ENCODE results near the gene PPP2R2D.

Gene PPP2R2D

GRCh38 chr10:131959841-131960240 lies 59.0 kb downstream of the PPP2R2D start:
- in situ Hi-C loops (cut with HindIII; ENCODE audit: low pct_ligation_motif_present, low pct_unique_long_range_greater_than_20kb, low sequenced_read_pairs): no loop called here
- DNase-seq: no peak

- no peak for DNase-seq
- in situ Hi-C loops (cut with HindIII; ENCODE audit: low pct_ligation_motif_present, low pct_unique_long_range_greater_than_20kb, low sequenced_read_pairs): no loop called here
These were observed 59.8 kb downstream of the PPP2R2D start for GRCh38 chr10:131960631-131961046.

GRCh38 chr10:131961047-131961776 lies 60.4 kb downstream of the PPP2R2D start:
- in situ Hi-C loops (cut with HindIII; ENCODE audit: low pct_ligation_motif_present, low pct_unique_long_range_greater_than_20kb, low sequenced_read_pairs): no loop called here
- no peak for DNase-seq

- DNase-seq: no peak
- in situ Hi-C loops (cut with HindIII; ENCODE audit: low pct_ligation_motif_present, low pct_unique_long_range_greater_than_20kb, low sequenced_read_pairs): no loop called here
These were observed 61.2 kb downstream of the PPP2R2D start for GRCh38 chr10:131961777-131962662.

DNA sequence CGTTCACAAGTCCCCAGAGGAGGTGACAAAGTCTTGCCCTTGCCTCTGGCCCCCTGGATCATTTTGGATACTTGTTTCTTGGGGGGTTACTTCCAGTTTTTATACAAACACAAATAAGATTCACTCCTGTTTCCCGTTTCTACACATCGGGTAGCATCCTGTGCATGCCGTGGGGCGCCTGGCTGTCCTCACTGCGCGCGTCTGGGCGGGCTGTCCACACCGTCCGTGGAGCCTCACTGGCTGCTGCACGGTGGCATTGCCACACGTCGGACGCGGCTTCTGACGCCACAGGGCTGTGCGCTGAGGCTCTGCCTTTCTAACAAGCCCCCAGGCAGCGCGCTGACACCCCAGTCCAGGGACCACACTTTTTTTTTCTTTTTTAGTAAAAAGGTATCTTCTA lies 62.5 kb downstream of the PPP2R2D start:
- in situ Hi-C loops (cut with HindIII; ENCODE audit: low pct_ligation_motif_present, low pct_unique_long_range_greater_than_20kb, low sequenced_read_pairs): no loop called here

GRCh38 chr10:131963811-131964210 lies 63.0 kb downstream of the PPP2R2D start:
- in situ Hi-C loops (cut with HindIII; ENCODE audit: low pct_ligation_motif_present, low pct_unique_long_range_greater_than_20kb, low sequenced_read_pairs): no loop called here
- DNase-seq: no peak

More for the DNA sequence above, 62.5 kb downstream of the PPP2R2D start:
- DNase-seq: no peak

DNA sequence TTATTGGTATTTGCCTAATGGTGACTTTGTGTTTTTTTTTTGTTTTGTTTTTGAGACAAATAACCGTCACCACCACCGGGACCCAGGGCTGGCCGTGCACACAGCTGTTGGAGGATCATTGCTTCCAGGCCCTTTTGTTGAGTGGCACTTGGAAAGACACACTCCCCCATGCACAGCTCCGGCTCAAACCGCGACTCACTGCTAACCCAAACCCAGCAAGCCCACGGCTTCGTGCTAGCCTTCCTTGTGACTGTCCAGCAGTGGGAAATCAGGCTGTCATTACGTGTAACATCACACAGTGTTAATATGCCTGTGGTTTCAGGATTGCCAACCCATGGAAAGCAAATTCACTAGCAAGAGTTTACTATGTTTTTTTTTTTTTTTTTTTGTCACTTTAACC lies 63.5 kb downstream of the PPP2R2D start:
- DNase-seq: no peak
- in situ Hi-C loops (cut with HindIII; ENCODE audit: low pct_ligation_motif_present, low pct_unique_long_range_greater_than_20kb, low sequenced_read_pairs): no loop called here

DNA sequence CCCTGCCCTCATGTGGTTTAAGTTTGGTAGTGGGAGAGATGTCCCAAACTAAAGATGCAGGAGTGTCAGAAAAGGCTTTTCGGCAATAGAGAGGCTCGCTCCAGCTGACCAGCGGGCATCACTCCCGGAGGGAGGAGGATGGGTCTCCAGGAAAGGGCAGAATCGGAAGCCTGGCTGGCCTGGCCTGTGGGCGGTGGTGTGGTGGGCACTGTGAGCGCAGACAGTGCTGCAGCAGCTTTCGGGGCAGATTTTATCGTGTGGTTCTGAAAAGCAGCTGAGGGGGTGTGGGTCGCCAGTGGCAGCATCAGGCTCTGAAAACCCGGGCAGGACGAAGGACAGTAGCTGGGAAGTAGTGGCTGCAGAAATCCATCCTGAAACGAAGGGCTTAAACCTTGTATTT lies 68.1 kb downstream of the PPP2R2D start:
- in situ Hi-C loops (cut with HindIII; ENCODE audit: low pct_ligation_motif_present, low pct_unique_long_range_greater_than_20kb, low sequenced_read_pairs): no loop called here
- no peak for DNase-seq

- in situ Hi-C loops (cut with HindIII; ENCODE audit: low pct_ligation_motif_present, low pct_unique_long_range_greater_than_20kb, low sequenced_read_pairs): no loop called here
These were observed 70.1 kb downstream of the PPP2R2D start for GRCh38 chr10:131970946-131971345.

GRCh38 chr10:131971591-131971990 lies 70.8 kb downstream of the PPP2R2D start:
- no peak for DNase-seq
- in situ Hi-C loops (cut with HindIII; ENCODE audit: low pct_ligation_motif_present, low pct_unique_long_range_greater_than_20kb, low sequenced_read_pairs): no loop called here

More at GRCh38 chr10:131970946-131971345, 70.1 kb downstream of the PPP2R2D start:
- DNase-seq: no peak

GRCh38 chr10:131972474-131973071 lies 71.8 kb downstream of the PPP2R2D start:
- DNase-seq: no peak
- in situ Hi-C loops (cut with HindIII; ENCODE audit: low pct_ligation_motif_present, low pct_unique_long_range_greater_than_20kb, low sequenced_read_pairs): no loop called here

DNA sequence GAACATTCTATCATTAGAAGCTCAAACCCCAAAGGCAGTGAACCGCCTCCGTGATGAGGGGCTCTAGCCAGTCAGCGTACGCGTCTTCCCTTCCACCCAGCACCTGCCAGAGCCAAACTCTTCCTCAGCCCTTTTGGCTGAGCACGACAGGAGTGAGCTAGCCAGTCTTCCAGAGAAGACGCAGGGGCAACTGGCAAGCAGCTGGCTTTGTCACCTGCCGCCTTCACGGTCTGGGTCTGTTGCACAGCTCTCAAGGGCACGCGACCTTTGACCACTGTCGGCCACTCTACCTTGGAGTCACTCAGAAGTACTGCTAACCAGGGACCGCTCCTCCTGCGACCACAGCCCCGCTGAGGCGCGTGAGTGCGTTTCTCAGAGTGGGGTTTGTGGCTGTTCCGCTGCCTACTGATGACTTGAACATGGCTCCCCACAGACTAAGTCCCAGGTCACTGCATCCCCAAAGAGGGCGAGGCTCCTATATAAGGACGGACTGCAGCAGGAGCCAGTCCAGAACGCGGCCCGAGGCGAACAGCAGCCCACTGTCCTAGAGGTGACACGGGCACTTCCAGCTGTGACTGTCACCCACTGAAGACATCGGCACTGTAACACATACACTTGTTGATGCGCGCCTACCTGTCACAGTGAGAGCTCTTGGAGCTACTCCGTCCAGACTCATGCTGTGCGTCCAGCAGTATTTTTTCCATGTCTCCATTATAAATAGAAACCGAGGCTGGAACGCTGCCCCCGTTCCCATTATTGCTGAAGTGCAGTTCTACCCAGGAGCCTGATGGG lies 72.5 kb downstream of the PPP2R2D start:
- in situ Hi-C loops (cut with HindIII; ENCODE audit: low pct_ligation_motif_present, low pct_unique_long_range_greater_than_20kb, low sequenced_read_pairs): no loop called here

DNA sequence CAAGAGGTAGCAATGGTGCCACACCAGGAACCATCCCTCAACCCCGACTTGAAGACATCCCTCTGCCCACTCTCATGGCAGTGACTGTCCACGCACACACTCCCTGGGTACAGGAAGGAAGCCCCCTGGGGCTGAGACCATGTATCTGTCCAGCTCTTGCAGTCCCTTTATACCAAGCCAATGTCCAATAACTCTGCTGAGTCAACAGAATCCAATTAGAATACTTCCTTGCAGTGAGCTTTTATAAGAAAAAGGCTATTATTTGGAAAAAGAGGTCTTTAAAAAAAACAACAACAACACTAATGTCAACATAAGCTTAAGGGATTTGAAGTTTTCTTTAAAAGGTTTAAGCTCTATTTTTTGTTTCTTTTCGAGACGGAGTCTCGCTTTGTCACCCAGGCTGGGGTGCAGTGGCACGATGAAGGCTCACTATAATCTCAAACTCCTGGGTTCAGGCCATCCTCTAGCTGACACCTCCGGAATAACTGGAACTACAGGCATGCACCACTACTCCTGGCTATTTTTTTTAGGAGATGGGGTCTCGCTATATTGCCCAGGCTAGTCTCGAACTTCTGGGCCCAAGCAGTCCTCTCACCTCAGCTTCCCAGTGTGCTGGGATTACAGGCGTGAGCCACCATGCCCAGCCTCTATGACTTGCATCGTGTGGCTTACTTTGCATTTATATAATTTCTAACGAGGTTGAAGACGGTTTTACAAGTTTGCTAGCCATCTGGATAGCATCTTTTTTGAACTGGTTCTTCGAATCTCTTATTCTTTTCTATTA lies 73.4 kb downstream of the PPP2R2D start:
- DNase-seq: no peak
- in situ Hi-C loops (cut with HindIII; ENCODE audit: low pct_ligation_motif_present, low pct_unique_long_range_greater_than_20kb, low sequenced_read_pairs): no loop called here

More for the DNA sequence above, 72.5 kb downstream of the PPP2R2D start:
- DNase-seq: no peak

DNA sequence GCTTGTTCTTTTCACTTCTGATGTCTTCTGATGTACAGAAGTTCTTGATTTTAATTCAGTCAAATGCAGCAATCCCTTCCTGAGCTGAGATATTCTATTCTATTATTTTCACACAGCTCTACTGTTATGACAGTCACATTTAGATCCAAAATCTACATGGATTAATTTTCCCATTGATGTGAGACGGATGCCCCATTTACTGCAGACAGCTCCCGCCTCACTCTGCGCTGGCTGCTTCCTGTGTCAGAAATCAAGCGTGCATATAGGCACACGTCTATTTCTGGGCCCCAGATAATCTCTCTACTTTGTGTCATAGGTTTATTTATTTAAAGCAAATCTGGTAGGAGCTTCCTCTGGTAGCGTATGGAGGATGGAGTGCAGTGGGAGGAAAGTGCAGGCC lies 74.2 kb downstream of the PPP2R2D start:
- in situ Hi-C loops (cut with HindIII; ENCODE audit: low pct_ligation_motif_present, low pct_unique_long_range_greater_than_20kb, low sequenced_read_pairs): no loop called here
- DNase-seq: no peak

GRCh38 chr10:131975796-131976195 lies 75.0 kb downstream of the PPP2R2D start:
- in situ Hi-C loops (cut with HindIII; ENCODE audit: low pct_ligation_motif_present, low pct_unique_long_range_greater_than_20kb, low sequenced_read_pairs): no loop called here
- DNase-seq: no peak

DNA sequence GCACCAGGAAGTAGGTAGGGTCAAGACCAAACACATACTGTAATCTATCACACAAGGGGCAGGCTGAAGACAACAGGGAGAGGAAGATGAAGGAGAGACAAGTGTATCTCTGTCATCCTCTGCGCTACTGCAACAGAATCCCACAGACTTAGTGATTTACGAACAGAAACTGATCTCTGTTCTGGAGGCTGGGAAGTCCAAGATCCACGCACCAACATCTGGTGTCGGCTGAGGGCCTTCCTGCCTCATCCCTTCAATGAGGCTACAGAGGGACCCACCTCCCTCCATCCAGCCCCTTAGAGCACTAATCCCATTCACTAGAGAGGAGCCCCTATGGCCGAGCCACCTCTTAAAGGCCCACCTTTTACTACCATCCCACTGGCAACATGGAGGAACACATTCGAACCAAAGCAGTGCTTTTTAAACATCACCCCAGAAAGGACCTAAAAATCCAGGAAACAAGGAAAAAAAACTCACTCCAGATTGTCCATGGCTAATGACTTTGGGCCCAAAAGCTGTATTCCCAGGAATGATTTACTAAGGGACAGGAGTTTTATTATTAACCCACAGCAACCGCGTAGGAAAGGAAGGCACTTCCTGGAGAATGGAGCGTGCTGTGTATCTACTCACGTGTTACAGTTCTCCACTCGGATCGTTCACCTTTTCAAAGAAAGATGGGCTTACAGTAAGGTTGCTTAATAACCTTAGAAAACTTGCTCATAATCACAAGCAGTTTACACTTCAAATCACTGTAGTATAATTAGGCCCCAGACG lies 76.7 kb downstream of the PPP2R2D start:
- in situ Hi-C loops (cut with HindIII; ENCODE audit: low pct_ligation_motif_present, low pct_unique_long_range_greater_than_20kb, low sequenced_read_pairs): no loop called here

GRCh38 chr10:131978366-131978765 lies 77.6 kb downstream of the PPP2R2D start:
- peak; percentile 11 for DNase-seq
- in situ Hi-C loops (cut with HindIII; ENCODE audit: low pct_ligation_motif_present, low pct_unique_long_range_greater_than_20kb, low sequenced_read_pairs): no loop called here

More for the DNA sequence above, 76.7 kb downstream of the PPP2R2D start:
- DNase-seq: peak; percentile 84
